A549 (cell line): Measurements from ENCODE around the gene LASP1. TPM values are rescaled to one million over a fixed set of nuclear protein-coding genes. Genes with fewer than 3 reads are reported as not detected.
A peak's percentile ranks its signal among the peaks of the same experiment; 100 is the strongest.

ENCODE experiments used
- ATAC-seq, 2 experiments: fragments of 200-7000 bp in 1 of 2; fragments of >200 bp in 1 of 2; cut with Nextera tagmentation in 1 of 2; cut with Tn5 transposase in 1 of 2; 3 replicates each; pipeline versions ENCODE4 v1.8.0 to v1.9.1; 2018 to 2020; ENCODE audit warnings: mild to moderate bottlenecking in 1 of 2, moderate library complexity in 1 of 2
- CTCF ChIA-PET: fragments of 300-600 bp; sonication (Branson Sonifier 250); formaldehyde crosslinking; extraction: SDS; loops from one replicate; lab custom pipeline; 2021; ENCODE audit warnings: antibody characterized with exemption, inconsistent platforms; lab: Yijun Ruan, JAX
- POLR2A ChIA-PET: fragments of 350-600 bp; formaldehyde crosslinking; extraction: SDS; loops from one replicate; lab custom pipeline; 2021; ENCODE audit warnings: antibody characterized with exemption, inconsistent platforms; lab: Yijun Ruan, JAX
- DNase-seq, 2 experiments: peaks; one replicate each; pipeline versions ENCODE4 v3.0.0 to v3.0.0-alpha.2; 2011 to 2016; ENCODE audit warnings: low read depth in 1 of 2, low spot score in 1 of 2
- FAIRE-seq: peaks from 2 replicates; lab custom pipeline; 2011; peaks lifted over from hg19 to GRCh38; lab: Jason Lieb, UNC
- H3K27ac ChIP-seq, 2 experiments: fragments of >200 bp; sonication (Bioruptor Twin); formaldehyde crosslinking; 3 replicates each; pipeline ENCODE4 v1.5.1; 2016 to 2017
- H3K4me1 ChIP-seq: fragments of >200 bp; sonication (Bioruptor Twin); formaldehyde crosslinking; 3 replicates; pipeline ENCODE4 v1.6.1; 2016
- H3K4me2 ChIP-seq: fragments of >200 bp; sonication (Bioruptor Twin); formaldehyde crosslinking; 3 replicates; pipeline ENCODE4 v1.6.1; 2016
- H3K4me3 ChIP-seq: fragments of >200 bp; sonication (Bioruptor Twin); formaldehyde crosslinking; 3 replicates; pipeline ENCODE4 v1.5.1; 2016
- H3K9me3 ChIP-seq: fragments of >200 bp; sonication (Bioruptor Twin); formaldehyde crosslinking; 3 replicates; pipeline ENCODE4 v1.6.1; 2016
- BHLHE40 ChIP-seq: IDR thresholded peaks from 2 replicates; pipeline ENCODE4 v1.6.1; 2012; ENCODE audit warnings: low read depth, low read length, inconsistent platforms
- CHD4 ChIP-seq: fragments of 200-600 bp; sonication (generic); IDR thresholded peaks from 2 replicates; pipeline ENCODE4 v1.6.1; 2016; ENCODE audit warnings: antibody characterized with exemption, mild to moderate bottlenecking, borderline replicate concordance
- EHF ChIP-seq: fragments of 250-450 bp; sonication (Bioruptor Pico); IDR thresholded peaks from 2 replicates; pipeline ENCODE4 v1.5.0; 2020; ENCODE audit warnings: mild to moderate bottlenecking
- ESRRA ChIP-seq: fragments of 150-350 bp; IDR thresholded peaks from 2 replicates; pipeline ENCODE4 v1.6.1; 2014; ENCODE audit warnings: mild to moderate bottlenecking, low read length, borderline replicate concordance
- FOSB ChIP-seq: fragments of 250-450 bp; sonication (Bioruptor Pico); IDR thresholded peaks from 2 replicates; pipeline ENCODE4 v1.5.0; 2020; ENCODE audit warnings: mild to moderate bottlenecking, moderate library complexity
- FOXS1 ChIP-seq: fragments of 250-450 bp; sonication (Bioruptor Pico); IDR thresholded peaks from 2 replicates; pipeline ENCODE4 v1.5.0; 2020; ENCODE audit warnings: mild to moderate bottlenecking, moderate library complexity
- GATA3 ChIP-seq: IDR thresholded peaks from 2 replicates; pipeline ENCODE4 v1.6.1; 2012; ENCODE audit warnings: borderline replicate concordance
- HEYL ChIP-seq: fragments of 250-450 bp; sonication (Bioruptor Pico); IDR thresholded peaks from 2 replicates; pipeline ENCODE4 v1.8.0; 2021; ENCODE audit warnings: mild to moderate bottlenecking, moderate library complexity
- HOXA7 ChIP-seq: fragments of 250-450 bp; sonication (Bioruptor Pico); IDR thresholded peaks from 2 replicates; pipeline ENCODE4 v1.5.0; 2020; ENCODE audit warnings: mild to moderate bottlenecking, moderate library complexity
- JUN ChIP-seq, 2 experiments: fragments of >200 bp; sonication (Bioruptor Twin); formaldehyde crosslinking; IDR thresholded peaks; 2 replicates in 1 of 2; 3 replicates in 1 of 2; pipeline ENCODE4 v1.6.1; 2016 to 2017
- MAFK ChIP-seq: fragments of 450-650 bp; IDR thresholded peaks from 2 replicates; pipeline ENCODE4 v1.6.1; 2014; ENCODE audit not compliant: partially characterized antibody
- MAZ ChIP-seq: fragments of 150-350 bp; IDR thresholded peaks from 2 replicates; pipeline ENCODE4 v1.6.1; 2014; ENCODE audit warnings: antibody characterized with exemption, low read depth, low read length, borderline replicate concordance
- MYC ChIP-seq: IDR thresholded peaks from 2 replicates; pipeline ENCODE4 v1.6.1; 2012; ENCODE audit warnings: mild to moderate bottlenecking, inconsistent platforms, low read length, improper control_type of control experiment, borderline replicate concordance
- POLR2AphosphoS2 ChIP-seq: conservative IDR thresholded peaks from 2 replicates; pipeline ENCODE4 v1.6.1; 2012; ENCODE audit warnings: low read length, improper control_type of control experiment, inconsistent platforms
- RARB ChIP-seq: fragments of 250-450 bp; sonication (Bioruptor Pico); IDR thresholded peaks from 2 replicates; pipeline ENCODE4 v1.8.0; 2021; ENCODE audit warnings: mild to moderate bottlenecking, moderate library complexity
- SMC3 ChIP-seq: fragments of >200 bp; sonication (Bioruptor Twin); formaldehyde crosslinking; IDR thresholded peaks from 3 replicates; pipeline ENCODE4 v1.6.1; 2018; ENCODE audit warnings: inconsistent platforms
- ZC3H11A ChIP-seq: fragments of 450-650 bp; IDR thresholded peaks from 2 replicates; pipeline ENCODE4 v1.6.1; 2014; ENCODE audit warnings: antibody characterized with exemption, mild to moderate bottlenecking
- ZFP36 ChIP-seq: fragments of 450-650 bp; IDR thresholded peaks from 2 replicates; pipeline ENCODE4 v1.6.1; 2014; ENCODE audit warnings: borderline replicate concordance; ENCODE audit not compliant: partially characterized antibody
- WGBS: methylation state at CpG from one replicate; pipeline ENCODE4 v1.1.6; 2017; ENCODE audit errors: missing lambda C conversion rate; 5-methylcytosine and 5-hydroxymethylcytosine counted together
- polyA plus RNA-seq, 4 experiments: library from polyadenylated mRNA; depleted of rRNA in 3 of 4; stranded (reverse); fragments of >200 nt; fragmentation: RNase III in 1 of 4; extraction: RNeasy Plus Mini Kit Qiagen cat#74134 plus additional on column Dnase treatment in 1 of 4; gene quantifications; 2 replicates in 3 of 4; 3 replicates in 1 of 4; pipeline ENCODE4 v1.2.3, GENCODE V29; 2011 to 2017
- TF ChIP-seq, protein P1 (sequence below): fragments of >200 bp; sonication (Bioruptor Twin); formaldehyde crosslinking; IDR thresholded peaks from 2 replicates; pipeline ENCODE4 v1.6.1; 2016

LASP1 gene
- polyA plus RNA-seq, 2 of the 4 experiments (the other 2 are of a cell fraction) = 145 to 281 TPM

DNA sequence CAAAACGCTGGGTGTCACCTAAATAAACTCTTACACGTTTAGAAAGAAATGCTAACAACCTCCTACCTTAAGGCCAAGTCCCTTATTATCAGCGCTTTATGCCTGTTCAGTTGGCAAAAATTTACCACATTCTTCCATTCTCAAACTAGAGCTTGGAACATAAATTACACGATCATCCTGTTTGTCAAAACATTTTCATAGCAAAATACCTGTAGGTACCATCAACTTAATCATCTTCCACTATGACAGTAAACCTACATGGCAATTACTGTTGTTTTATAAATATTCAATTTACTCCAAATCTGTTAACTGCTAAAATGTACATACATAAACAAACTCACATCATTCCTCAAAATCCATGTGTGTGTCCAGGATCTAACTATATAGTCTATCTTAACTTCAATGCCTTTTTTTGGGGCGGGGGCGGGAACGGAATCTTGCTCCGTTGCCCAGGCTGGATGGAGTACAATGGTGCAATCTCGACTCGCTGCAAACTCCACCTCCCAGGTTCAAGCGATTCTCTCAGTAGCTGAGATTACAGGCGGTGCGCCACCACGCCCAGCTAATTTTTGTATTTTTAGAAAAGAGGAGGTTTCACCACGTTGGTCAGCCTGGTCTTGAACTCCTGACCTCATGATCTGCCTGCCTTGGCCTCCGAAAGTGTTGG is 20.8 kb upstream of the LASP1 start:
- ATAC-seq (no peak), FAIRE-seq (no peak), DNase-seq (no peak)
- ChIA-PET POLR2A (interaction anchor here (1.0 to 1.9 kb wide), 3 partner anchors 19 to 304 kb away, joined by 3 to 12 read pairs (median 7); partner anchors contain the start of gene LASP1), CTCF (interaction anchor here (0.6 to 1.6 kb wide), 4 partner anchors 22 to 304 kb away, joined by 3 to 4 read pairs (median 3); no protein-coding TSS in a partner anchor)
- no peak overlapping the region for H3K4me3 ChIP-seq
- H3K4me2 ChIP-seq = 0 out of 3 replicates have a peak overlapping the region, but pooled peaks have one; percentile 3
- H3K9me3 ChIP-seq = no peaks in the 10 kb centered on the region
- H3K27ac ChIP-seq = no peak overlapping the region
- peaks cover 21% of the 10 kb centered on the region for H3K4me1 ChIP-seq
- WGBS = 85% methylated on average over 16 of the region's 16 CpGs
- TF ChIP-seq EHF (CRISPR knock-in tag) = 0 out of 2 replicates have a peak, but pooled peaks have one; percentile 67
- TF ChIP-seq FOSB = peak; percentile 46; the same call in 1 of the 2 replicates
- TF ChIP-seq SMC3 = no peak
- TF ChIP-seq CHD4 = no peak
- TF ChIP-seq HOXA7 (CRISPR knock-in tag) = peak; percentile 84
- TF ChIP-seq GATA3 = peak; percentile 13; the same call in 1 of the 2 replicates
- TF ChIP-seq MYC = no peak

DNA sequence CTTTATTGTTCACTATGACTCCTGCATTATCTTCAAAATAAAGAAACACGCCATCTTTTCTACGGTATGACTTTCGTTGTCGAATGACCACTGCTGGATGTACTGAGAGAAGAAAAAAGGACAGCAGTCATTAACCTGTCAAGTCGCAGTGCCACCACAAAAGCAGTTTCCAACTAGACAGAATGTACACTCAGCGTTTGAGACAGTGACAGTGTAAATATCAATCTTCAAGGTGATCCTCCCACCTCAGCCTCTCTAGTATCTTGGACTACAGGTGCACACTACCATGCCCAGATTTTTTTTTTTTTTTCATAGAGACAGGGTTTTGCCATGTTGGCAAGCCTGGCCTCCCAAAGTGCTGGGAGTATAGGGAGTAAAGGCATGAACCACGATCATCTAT is 19.5 kb upstream of the LASP1 start:
- ChIA-PET CTCF (no interaction called here), POLR2A (no interaction called here)
- 82% methylated on average over 7 of the region's 7 CpGs for WGBS
- TF ChIP-seq RARB (CRISPR knock-in tag) (no peak), POLR2AphosphoS2 (0 out of 2 replicates have a peak, but pooled peaks have one; percentile 41)
- DNase-seq (no peak), FAIRE-seq (no peak), ATAC-seq (no peak)
- peak overlapping the region; percentile 87; the same call in 2 of the 3 replicates for H3K4me3 ChIP-seq
- H3K4me1 ChIP-seq = peaks cover 24% of the 10 kb centered on the region
- H3K4me2 ChIP-seq = peak overlapping the region; percentile 94
- H3K9me3 ChIP-seq = no peaks in the 10 kb centered on the region
- H3K27ac ChIP-seq = no peak overlapping the region

DNA sequence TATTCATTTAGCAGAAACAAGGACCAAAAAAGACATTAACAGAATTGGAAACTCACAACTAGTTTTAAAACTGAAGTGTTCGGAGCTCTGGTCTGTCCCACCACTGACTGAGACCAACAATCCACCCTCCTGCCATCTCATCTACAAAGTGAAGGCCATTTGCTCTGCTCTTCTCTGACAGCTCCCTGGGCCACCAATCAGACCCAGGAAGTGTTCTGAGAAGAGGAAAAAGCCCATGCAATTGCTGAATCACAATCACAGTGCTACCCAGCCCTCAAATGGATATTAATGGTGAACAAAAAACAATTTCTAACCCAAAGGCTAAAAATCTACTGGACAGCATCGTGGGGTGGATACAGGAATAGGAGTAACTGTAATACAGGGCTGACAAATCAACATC is 18.4 kb upstream of the LASP1 start:
- ATAC-seq = no peak
- H3K9me3 ChIP-seq = no peaks in the 10 kb centered on the region
- ChIA-PET POLR2A (interaction anchor here (1.1 to 4.5 kb wide), 3 partner anchors 19 to 357 kb away, joined by 3 to 83 read pairs (median 4); partner anchors contain the start of gene LASP1), CTCF (interaction anchor here (0.7 to 1.2 kb wide), 4 partner anchors 13 to 302 kb away, joined by 3 read pairs; no protein-coding TSS in a partner anchor)
- peaks cover 24% of the 10 kb centered on the region for H3K4me1 ChIP-seq
- WGBS = 24% methylated on average over 2 of the region's 2 CpGs
- H3K4me2 ChIP-seq = peak overlapping the region; percentile 94
- no peak for FAIRE-seq
- peak overlapping the region; percentile 85 to 93; a peak in 5 of 6 replicates for H3K27ac ChIP-seq
- H3K4me3 ChIP-seq = peak overlapping the region; percentile 87
- TF ChIP-seq BHLHE40 (no peak), ZFP36 (no peak), EHF (CRISPR knock-in tag) (no peak), MAZ (no peak), HEYL (CRISPR knock-in tag) (no peak), JUN (IDR thresholded peaks at IDR 0.05) (no peak; a peak in 1 of 5 replicates), ESRRA (no peak)
- TF ChIP-seq, protein P1, sequence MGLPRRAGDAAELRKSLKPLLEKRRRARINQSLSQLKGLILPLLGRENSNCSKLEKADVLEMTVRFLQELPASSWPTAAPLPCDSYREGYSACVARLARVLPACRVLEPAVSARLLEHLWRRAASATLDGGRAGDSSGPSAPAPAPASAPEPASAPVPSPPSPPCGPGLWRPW = no peak
- DNase-seq = no peak

DNA sequence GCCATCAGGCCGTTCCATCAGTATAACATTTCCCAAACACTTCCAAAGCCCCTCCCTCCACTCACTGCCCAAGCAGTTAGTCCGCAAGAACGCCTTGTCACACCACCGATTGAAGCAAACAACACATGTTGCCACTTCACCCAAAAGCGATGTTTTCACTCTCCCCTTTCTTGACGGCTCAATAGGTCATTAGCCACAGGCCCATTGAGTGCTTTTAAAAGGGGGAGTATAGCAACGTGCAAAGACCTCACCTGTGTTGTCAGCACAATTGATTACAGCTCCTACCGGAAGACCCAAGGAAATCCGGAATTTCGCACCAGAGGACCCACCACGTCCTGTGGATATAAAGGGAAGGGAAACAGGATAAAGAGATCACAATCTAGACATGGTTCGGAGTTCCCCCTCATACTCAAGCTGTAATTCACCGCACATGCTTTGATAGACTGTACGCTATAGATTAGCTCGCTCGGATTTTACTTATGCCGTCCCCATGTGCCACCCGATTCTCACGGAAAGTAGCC is 17.0 kb upstream of the LASP1 start:
- TF ChIP-seq MAFK (peak; percentile 1), FOXS1 (CRISPR knock-in tag) (no peak), ZC3H11A (0 out of 2 replicates have a peak, but pooled peaks have one; percentile 17)
- no peak for DNase-seq
- H3K4me2 ChIP-seq = peak overlapping the region; percentile 94
- FAIRE-seq = no peak
- CTCF ChIA-PET = interaction anchor here (1.0 to 1.3 kb wide), 3 partner anchors 8 to 12 kb away, joined by 3 read pairs; no protein-coding TSS in a partner anchor
- 2% methylated on average over 19 of the region's 19 CpGs for WGBS
- peak overlapping the region; percentile 87 for H3K4me3 ChIP-seq
- POLR2A ChIA-PET = interaction anchor here (0.6 to 4.5 kb wide), 6 partner anchors 9 to 356 kb away, joined by 3 to 83 read pairs (median 10); partner anchors contain the start of genes CWC25, FBXO47 and LASP1
- H3K27ac ChIP-seq = peak overlapping the region; percentile 85 to 93
- no peaks in the 10 kb centered on the region for H3K9me3 ChIP-seq
- ATAC-seq = peak in 1 of 2 experiments; percentile 7; a peak in 3 of 6 replicates
- H3K4me1 ChIP-seq = peaks cover 24% of the 10 kb centered on the region
